HG03469 (cell line): ENCODE measurements around the gene FLT1.
A peak's percentile ranks its signal among the peaks of the same experiment; 100 is the strongest.

Experiments
- ATAC-seq: cut with Tn5 transposase; IDR thresholded peaks from one replicate; pipeline ENCODE4 v1.9.1; 2021; ENCODE audit warnings: mild to moderate bottlenecking, moderate library complexity, moderate number of reproducible peaks; ENCODE audit not compliant: unreplicated experiment

The FLT1 gene

DNA sequence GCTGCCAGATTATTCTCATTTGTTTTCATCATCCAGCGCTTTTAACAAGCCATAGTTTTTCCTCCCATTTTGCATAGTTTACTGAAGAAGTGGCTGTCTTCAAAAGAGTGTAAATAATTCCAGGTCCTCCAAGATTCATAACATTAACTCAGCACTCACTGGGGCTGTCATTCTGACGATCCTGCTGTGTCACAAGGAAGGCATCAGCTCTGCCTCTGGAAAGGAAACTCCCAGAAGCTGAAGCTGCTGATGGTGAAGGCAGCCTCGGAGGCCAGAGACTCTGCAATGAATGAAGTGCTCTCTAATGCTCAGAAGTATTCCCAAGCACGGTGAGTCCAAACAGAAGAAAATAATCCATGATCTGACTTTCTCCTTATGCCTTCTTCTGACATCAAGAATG is 60.0 kb downstream of the FLT1 start:
- no peak for ATAC-seq

DNA sequence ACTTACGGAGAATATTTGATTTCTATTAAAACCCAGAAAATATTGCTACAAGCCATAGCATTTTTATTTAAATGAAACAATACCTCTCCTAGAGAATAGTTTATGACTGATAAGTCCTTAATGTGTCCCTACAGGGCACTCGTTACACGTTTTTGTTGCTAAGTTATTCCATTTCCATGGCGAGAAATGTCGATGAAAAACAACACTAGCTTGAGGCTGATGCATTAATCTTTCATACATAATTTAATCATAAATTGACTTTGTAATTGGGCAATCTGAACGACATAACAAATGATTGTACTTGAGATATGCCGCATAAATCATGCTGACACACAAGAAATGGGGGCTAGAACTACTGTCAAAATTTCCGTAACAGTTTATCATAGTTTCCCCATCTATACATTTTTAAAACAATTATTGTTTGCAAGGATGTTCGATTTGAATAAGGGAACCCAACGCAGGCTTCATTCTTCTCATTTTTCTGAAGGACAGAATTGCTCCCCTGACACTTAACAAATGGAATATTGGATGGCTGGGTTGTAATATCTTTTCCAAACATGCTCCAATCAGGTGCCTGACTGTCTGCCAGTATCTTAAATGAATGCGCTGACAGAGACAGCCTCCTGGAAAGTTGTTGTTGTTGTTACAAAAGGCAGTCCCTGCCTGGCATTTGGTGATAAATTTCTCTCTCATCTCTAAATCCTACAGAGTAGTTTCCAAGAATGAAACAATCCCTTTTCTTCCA is 61.9 kb downstream of the FLT1 start:
- ATAC-seq, result no peak

DNA sequence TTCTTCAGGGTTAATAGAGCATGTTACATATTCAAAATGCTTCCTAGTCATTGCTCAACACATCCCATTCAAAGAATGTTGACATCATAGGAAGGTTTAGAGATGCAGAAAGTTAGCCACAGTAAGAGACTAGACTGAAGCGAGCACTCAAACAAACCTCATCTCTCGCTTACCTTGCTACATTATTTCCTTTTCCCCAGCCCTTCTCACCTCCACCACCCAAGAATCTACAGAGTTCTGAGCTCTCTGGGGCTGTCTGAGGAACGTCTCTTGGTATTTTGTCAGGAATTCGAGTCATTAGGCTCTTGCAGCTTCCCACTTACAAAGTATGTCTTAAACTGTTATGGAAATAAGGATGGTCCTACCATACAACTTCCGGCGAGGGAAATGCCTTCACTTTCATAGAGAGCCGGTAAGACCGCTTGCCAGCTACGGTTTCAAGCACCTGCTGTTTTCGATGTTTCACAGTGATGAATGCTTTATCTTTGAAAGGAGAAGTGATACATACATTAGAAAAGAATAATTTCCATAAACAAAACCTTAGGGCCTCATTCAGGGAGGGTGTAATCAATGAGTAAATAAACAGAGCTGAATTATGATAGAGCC is 65.1 kb downstream of the FLT1 start:
- peak; percentile 86 for ATAC-seq

DNA sequence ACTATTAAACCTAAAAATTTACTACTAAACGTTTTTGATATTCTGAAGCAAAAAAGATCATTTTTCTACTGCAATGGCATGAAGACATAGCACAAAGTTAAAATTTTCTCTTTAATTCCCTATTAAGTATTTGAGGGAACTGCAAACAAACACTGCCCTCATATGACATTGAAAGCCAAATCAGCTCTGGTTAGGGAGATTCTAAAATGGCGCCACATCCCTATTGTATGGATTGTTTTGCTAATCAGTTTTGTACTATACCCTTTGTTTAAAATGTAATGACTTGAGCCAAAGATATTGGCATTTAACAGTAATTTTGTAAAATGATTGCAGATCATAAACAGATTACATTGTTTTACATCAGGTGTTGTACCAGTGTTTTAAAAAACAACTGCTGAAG is 65.8 kb downstream of the FLT1 start:
- ATAC-seq, result no peak

DNA sequence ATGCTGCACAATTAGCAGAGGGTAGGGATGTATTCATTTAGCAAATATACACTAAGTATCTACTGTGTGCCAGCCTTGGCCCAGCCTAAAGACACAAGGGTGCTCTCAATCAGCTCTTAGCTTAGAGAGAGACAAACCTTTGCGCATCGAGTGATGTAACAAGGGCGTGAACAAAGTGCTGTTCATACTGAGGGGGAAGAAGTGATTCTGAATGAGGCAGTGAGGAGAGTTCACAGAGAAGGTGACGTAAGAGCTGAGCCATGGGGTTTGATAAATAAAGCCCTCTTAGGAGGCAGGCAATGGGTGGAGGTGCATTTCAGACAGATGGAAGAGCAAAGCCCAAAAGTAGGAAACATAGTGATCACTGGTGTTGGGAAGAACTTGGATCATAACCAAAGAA is 68.5 kb downstream of the FLT1 start:
- ATAC-seq, result no peak

DNA sequence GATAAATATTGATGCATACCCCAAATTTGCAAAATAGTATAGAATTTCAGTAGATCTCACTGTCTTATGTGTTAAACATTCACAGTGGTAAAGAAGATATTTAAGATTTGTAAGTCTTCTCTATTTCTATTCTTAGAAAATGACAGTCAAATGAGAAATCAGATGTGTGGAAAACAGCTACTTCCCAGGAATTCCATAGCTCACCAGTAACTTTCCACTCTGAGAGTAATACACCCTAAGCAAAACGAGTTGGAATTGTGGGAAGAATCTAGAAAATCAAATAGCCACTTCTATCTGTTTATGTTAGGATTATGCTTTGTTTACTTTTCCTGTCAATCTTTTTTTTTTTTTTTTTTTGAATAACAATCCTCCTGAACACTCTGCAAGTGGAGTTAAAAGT is 69.1 kb downstream of the FLT1 start:
- ATAC-seq, result no peak

DNA sequence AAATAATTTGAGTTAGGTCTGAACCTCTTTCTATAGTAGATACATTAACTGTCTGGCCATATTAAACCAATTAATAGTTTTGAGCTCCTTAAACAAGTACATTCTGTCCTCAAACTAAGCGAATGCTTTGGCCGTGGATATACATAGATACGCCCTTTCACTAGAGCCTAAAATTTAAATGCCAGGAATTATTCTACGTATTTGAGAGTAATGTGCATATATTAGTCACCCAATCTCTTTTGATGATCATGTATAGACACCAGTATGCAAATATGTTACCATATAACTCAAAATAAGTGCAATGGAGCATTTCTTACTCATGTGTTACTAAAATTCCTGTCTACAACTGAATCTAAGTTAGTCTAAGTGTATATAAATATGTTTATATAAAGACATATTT is 70.4 kb downstream of the FLT1 start:
- no peak for ATAC-seq

DNA sequence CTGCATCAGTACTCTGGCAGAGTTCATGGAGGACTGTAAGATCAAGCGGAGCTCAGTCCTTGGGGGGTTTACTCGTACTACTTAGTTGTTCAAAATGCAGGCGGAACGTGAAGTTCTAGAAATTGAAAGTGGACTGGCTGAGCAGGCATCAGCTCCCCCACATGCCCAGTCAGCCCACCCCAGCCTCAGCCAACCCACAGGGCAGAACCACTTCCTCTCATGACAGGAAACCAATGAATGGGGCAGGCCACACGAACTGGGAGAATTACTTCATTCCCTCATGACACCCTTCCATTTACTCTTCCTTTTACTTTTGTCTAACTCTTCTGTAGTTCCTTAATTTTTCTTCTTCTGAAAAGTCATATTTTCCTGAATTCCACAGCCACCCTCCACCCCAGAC is 71.9 kb downstream of the FLT1 start:
- ATAC-seq, result no peak

DNA sequence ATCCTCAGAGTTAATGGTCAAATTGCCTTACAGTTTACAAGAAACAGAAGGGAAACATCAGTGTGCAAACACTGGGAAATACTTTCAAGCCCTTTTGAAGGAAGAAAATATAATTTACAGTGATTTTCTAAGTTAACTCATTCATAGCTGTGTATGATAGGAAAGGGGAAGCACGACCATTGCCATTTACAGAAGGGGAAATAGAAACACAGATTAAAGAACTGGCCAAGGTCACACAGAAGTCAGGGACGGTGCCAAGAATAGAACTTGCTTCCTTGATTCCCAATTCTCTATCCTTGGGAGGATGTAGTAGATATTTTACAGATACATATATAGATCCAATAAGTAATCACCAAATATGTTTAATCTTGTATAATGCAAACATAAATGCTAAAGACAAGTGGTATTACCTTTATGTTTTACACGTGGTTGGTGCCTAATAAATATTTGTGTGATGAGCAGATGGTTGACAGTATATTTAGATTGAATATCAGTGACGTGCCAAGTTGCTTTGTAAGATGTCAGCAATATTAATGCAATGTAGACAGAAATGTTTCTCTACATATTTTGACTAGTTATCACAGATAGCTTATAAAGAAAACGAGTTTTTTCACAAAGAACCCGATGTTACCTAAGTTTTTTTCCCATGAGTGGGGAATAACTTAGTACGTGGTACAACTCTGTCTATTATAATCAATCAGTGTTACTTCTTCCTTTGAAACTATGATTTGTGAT is 73.1 kb downstream of the FLT1 start:
- no peak for ATAC-seq

DNA sequence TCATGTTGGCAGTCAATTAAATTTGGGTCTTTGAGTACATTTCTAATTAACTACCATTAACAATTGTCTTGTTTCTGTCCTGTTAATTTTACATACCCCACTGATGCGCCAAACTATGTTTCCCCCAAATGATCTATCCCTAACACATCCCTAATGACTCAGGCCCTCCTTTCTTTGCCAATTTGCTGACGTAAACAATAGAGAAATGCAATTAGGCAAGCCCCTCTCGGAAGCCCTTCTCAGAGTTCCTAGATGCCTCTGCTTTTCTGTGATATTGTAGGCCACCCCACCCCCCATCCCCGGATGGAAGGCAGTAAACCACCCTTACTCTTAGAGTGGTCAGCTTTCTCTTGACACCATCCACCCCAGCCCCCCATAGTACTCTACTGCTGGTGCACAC is 74.2 kb downstream of the FLT1 start:
- ATAC-seq, result no peak

DNA sequence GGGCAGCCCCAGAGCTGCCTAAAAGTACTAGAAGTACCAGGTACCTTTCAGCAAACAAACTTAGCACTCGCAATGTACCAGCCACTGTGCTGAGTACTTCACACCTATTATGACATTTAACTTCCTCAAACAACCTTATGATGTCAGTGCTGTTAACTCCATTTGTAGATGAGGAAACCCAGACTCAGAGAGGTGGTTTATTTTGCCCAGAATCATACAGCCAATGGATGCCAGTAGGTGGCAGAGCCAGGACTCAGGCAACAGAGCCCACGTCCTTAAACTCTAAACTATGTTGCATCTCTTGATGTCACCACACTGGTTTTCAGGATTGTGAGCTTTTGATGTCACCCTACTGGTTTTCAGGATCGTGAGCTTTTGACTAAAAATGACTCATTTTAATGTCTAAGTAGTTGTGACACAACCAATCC is 78.9 kb downstream of the FLT1 start:
- no peak for ATAC-seq

DNA sequence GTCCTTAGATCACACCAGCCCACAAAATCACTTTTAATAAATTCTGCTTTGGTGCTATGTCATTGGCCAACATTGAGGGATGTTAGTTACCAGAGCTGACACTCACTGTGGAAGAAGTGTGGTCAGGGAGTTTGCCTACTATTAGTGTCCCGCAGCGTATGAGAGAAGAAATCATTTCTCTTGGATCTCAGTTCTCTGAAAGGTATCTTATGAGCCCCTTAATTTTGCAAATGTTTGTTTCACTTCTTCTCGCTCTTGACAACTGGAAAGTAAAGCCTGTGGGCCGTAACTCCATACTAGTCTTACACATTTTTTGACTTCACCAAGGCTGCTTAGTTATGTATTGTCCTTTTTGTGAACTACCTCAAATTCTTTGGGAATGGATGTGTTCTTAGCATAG is 80.9 kb downstream of the FLT1 start:
- ATAC-seq, result no peak

DNA sequence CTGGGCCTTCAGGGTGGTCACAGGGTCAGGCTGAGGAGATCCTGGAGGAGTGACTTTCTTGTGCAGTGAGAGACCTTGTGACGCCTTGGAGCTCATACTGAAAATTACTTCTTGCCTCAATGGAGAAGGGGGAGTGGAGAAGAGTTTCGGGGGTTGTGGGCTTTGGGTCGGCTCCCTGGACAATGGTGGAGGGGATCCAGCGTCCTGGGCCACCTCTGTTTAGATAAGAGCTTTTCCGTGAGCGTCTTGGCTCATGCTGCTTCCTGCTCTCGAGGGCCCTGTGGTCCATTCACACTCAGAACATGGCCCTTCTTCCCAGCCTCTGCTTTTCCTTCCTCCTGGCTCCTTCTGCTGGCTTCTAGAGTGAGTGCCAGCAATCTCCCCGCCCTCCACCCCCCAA is 81.9 kb downstream of the FLT1 start:
- ATAC-seq, result no peak

DNA sequence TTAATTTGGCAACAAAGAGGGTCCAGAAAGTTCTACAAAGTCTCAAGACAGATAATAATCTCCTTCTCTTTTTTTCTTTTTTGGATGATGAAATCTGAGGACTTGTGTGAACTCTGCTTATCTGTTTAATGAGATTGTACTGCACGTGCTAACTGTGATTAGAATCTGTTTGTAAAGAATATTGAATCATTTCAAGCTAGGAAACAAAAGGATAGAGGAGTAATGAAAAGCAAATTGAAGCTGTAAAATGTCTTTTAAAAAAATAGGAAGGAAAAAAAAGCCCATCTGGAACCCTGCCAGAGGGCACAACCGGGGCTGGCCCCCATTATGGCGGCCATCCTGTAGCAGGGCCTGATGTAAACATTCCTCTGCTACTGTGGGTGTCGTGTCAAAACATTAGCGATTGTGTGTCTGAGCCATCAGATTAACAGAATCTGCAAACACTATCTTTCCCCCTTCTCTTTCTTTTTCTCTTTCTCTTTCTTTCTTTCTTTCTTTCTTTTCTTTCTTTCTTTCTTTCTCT is 83.0 kb downstream of the FLT1 start:
- no peak for ATAC-seq

DNA sequence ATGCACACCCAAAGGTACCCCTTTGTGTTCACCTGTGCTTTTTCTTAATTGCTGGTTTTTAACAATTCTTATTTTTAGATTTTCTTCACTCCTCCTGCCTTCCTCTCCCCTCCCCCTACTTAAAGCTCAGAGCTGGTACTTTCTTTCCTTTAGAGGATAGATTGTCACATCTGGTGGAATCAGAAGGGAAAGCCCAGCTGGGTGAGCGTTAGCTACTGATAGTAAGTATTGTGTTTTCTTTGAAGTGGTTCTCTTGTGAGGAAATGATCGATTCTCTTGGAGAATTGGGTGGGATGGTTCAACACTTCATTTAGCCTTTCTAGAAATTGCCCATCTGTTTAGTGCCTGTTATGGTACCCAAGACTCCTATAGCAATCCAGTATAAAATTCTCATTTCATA is 84.8 kb downstream of the FLT1 start:
- ATAC-seq, result no peak

DNA sequence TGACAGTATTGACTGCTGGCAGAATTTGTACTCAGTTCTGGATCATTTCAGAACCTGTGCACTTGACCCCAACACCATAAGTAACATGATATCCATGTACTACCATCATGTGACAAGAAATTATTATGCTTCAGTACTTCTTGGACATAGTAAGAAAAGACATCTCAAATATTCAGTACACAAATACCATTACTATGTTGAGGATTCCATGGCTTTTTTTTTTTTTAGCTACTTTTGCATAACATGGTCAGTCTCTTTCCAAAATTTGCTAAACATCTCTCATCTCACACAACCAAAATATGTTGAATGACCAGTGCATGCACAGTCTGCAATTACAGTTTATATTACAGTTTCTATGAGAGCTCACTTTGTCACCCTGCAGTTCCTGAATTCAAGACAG is 85.3 kb downstream of the FLT1 start:
- ATAC-seq, result no peak

DNA sequence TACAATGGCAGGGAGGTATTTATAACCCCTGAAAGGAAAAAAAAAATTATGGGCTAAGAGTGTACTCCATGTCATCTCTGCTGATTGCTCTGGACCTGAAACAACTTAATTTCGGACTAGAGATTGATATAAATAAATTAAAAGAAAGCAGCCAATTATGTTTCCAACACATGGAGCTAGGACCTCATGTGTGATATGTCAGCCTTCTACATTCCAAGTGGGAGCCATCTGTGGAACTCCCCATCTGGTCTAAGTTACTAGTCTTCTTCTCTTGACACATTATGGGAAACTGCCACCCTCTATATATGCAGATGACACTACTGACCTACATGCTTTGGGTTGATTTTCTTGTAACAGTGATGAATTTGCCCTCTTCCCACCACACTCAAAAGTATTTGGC is 86.1 kb downstream of the FLT1 start:
- ATAC-seq, result no peak

DNA sequence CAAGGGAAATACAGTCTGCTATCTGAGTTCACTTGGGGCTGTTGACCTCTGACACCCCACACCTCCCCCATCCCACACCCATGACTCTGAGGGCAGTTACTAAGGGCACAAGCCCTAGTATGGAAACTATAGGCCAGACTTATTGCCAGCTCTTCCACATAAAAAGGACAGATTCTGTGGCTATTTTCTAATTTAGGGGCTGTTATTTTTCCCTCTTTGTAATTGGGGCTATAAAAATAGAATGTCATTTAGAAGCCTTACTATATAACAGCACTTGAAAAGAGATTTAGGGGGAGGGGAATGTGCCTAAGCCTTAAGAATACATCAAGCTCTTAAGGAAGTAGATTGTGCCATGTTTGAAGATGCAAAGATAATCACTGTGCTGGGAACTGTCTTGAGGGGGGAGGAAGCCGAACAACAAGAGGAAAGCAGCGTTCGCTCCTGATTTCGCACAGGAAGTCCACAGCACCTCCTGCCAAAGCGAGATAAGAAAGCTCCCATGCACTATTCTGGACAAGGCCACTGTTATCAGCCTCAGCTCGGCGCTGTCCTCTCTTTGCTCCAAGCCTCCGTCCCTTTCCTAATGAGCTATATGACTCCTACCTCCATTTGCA is 86.6 kb downstream of the FLT1 start:
- ATAC-seq, result no peak

DNA sequence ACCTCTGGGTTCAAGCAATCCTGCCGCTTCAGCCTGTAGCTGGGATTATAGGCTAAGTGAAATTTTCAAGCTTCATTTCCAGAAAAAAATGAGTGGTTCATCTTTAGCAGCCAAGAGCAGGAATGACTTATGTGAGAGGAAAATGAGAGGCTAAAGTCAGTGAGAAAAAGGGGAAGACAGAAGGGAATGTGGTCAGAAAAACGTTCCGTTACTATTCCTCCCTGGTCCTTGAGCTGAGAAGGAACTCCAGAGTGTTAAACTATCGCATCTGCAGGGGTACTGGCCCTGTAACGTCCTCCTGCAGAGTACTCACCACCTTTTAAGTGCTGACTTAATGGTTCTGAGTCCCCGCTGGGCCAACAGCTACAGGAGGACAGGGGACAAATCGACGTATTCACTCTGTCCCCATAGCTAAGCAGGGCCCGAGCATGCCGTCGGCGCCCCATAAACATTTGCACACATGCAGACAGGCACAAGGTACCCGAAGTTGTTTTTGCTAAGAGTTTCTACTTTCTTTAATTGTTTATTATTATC is 88.1 kb downstream of the FLT1 start:
- no peak for ATAC-seq

DNA sequence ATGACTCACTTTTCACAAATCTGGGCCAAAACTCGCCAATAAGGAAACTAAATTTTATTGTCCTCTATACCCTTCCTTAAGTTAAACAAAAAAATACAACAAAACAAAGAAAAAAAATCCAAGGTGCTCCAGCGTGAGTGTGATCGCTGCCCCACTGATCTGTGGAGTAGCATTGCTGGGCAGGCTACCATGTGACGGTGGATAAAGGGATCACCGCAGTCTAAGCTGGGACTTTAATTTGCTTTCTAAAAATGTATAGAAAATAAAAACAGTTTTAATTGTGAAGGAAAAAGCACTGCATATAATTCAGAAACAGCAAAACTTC is 92.9 kb downstream of the FLT1 start:
- ATAC-seq, result no peak

DNA sequence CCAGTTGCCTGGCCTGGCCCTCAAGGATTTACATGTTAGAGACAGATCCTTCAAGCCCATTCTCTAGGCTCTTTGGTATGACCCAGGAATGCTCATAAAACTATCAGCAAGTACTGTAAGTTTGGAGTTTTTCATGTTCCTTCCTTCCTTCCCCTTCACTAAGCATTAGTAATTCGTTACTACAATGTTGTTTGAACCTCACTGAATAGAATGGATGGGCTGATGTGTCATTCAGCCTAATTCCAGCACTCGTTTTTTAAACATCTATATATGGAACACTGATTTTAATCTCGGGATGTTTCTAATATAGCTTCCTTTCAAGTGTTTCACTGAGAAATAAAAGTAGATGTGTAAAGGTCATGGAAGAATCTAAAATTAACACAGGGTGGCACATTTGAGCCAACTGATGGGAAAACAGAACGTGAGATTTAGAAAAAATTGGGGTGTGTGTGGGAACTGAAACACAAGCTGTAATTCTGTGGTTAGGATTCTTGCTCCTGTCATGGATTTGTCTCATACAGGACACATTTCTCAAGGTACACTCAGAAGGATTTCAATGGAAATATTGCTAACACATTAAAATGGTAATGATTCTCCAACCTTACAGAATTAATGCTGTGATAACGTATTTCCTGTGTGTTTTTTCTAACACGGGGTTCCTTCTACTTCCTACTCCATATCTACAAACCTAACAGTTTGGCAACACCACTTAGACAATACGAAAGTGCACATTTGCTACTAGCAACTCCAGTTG is 93.4 kb downstream of the FLT1 start:
- ATAC-seq, result no peak
